Keratinocyte (primary cell): ENCODE measurements around the gene JPT1. TPM values are rescaled to one million over a fixed set of nuclear protein-coding genes. Genes with fewer than 3 reads are reported as not detected.

Experiments used
- DNase-seq: peaks from one replicate; pipeline ENCODE4 v3.0.0-alpha.2; 2011; ENCODE audit warnings: low read depth, missing footprints, low spot score
- FAIRE-seq: peaks from 2 replicates; lab custom pipeline; 2011; peaks lifted over from hg19 to GRCh38; lab: Jason Lieb, UNC
- H2AFZ ChIP-seq: 2 replicates; pipeline ENCODE4 v1.6.0; 2012; ENCODE audit warnings: low read length, control low read depth, inconsistent platforms; ENCODE audit not compliant: control insufficient read depth
- H3K27ac ChIP-seq: 2 replicates; pipeline ENCODE4 v1.5.1; 2011; ENCODE audit warnings: low read length; ENCODE audit not compliant: control insufficient read depth, insufficient read depth
- H3K27me3 ChIP-seq: 3 replicates; pipeline ENCODE4 v1.6.0; 2011; ENCODE audit warnings: low read length; ENCODE audit not compliant: control insufficient read depth, insufficient read depth; ENCODE audit errors: extremely low read depth
- H3K36me3 ChIP-seq, 2 experiments: 2 replicates in 1 of 2; 3 replicates in 1 of 2; pipeline ENCODE4 v1.5.1; 2011; ENCODE audit warnings: low read length in 2 of 2, mild to moderate bottlenecking in 1 of 2; ENCODE audit not compliant: control insufficient read depth in 2 of 2, insufficient read depth in 2 of 2; ENCODE audit errors: extremely low read depth in 1 of 2
- H3K4me1 ChIP-seq: 3 replicates; pipeline ENCODE4 v1.5.1; 2011; ENCODE audit warnings: low read length; ENCODE audit not compliant: control insufficient read depth, insufficient read depth; ENCODE audit errors: extremely low read depth
- H3K4me2 ChIP-seq: 3 replicates; pipeline ENCODE4 v1.6.0; 2011; ENCODE audit warnings: low read depth, low read length; ENCODE audit not compliant: control insufficient read depth, insufficient read depth; ENCODE audit errors: extremely low read depth
- H3K4me3 ChIP-seq, 3 experiments: fragments of 200-600 bp in 1 of 3; sonication (generic) in 1 of 3; 2 replicates in 2 of 3; 3 replicates in 1 of 3; pipeline ENCODE4 v1.5.1; 2011 to 2016; ENCODE audit warnings: low read length in 3 of 3, mild to moderate bottlenecking in 3 of 3, control low read depth in 2 of 3, inconsistent platforms in 1 of 3, low read depth in 1 of 3, mixed read lengths in 1 of 3, mixed run types in 1 of 3, moderate library complexity in 1 of 3; ENCODE audit not compliant: control insufficient read depth in 2 of 3, insufficient read depth in 2 of 3; ENCODE audit errors: extremely low read depth in 1 of 3
- H3K79me2 ChIP-seq: 2 replicates; pipeline ENCODE4 v1.6.0; 2012; ENCODE audit warnings: low read length; ENCODE audit not compliant: control insufficient read depth, insufficient read depth
- H3K9ac ChIP-seq: 3 replicates; pipeline ENCODE4 v1.6.0; 2011; ENCODE audit warnings: low read length; ENCODE audit not compliant: control insufficient read depth, insufficient read depth; ENCODE audit errors: extremely low read depth
- H3K9me1 ChIP-seq: 3 replicates; pipeline ENCODE4 v1.6.0; 2011; ENCODE audit warnings: low read length; ENCODE audit not compliant: control insufficient read depth, insufficient read depth; ENCODE audit errors: extremely low read depth
- H3K9me3 ChIP-seq: 2 replicates; pipeline ENCODE4 v1.5.1; 2012; ENCODE audit warnings: low read depth, low read length; ENCODE audit not compliant: control insufficient read depth
- H4K20me1 ChIP-seq: 3 replicates; pipeline ENCODE4 v1.6.0; 2011; ENCODE audit warnings: low read length; ENCODE audit not compliant: control insufficient read depth, insufficient read depth; ENCODE audit errors: extremely low read depth
- EZH2 ChIP-seq: IDR thresholded peaks from one replicate; pipeline ENCODE4 v1.6.1; 2012; ENCODE audit warnings: inconsistent platforms, mild to moderate bottlenecking, low read length, moderate library complexity
- dilution Hi-C: fragments of 300-500 bp; cut with MboI; formaldehyde crosslinking; loops from one replicate; pipeline ENCODE4 v1.7.0; 2020; ENCODE audit warnings: low sequenced_read_pairs; ENCODE audit not compliant: extremely low pct_ligation_motif_present
- polyA plus RNA-seq, 5 experiments: library from polyadenylated mRNA; depleted of rRNA in 3 of 5; stranded (reverse) in 3 of 5; stranded (forward) in 1 of 5; unstranded in 1 of 5; fragments of >200 nt; gene quantifications; 1 replicate in 1 of 5; 2 replicates in 3 of 5; 3 replicates in 1 of 5; pipeline versions ENCODE4 v1.2.1 to v1.2.3, GENCODE V29; 2011 to 2012; ENCODE audit warnings: missing spikeins in 2 of 5, low read depth in 1 of 5, low replicate concordance in 1 of 5
- TF ChIP-seq, protein P1 (sequence below), 3 experiments: IDR thresholded peaks in 1 of 3; conservative IDR thresholded peaks in 1 of 3; optimal IDR thresholded peaks in 1 of 3; 2 replicates in 2 of 3; 3 replicates in 1 of 3; pipeline versions ENCODE3 to v1.5.1; 2011; ENCODE audit warnings: low read length in 3 of 3, mild to moderate bottlenecking in 3 of 3, moderate library complexity in 2 of 3, control low read depth in 1 of 3, inconsistent platforms in 1 of 3; ENCODE audit not compliant: insufficient read depth in 2 of 3; ENCODE audit errors: extremely low read depth in 1 of 3

The JPT1 gene
- polyA plus RNA-seq, 1 donor (not counting 4 experiments of a cell fraction or from before 2014, with no cell fraction given), result 142 TPM

DNA sequence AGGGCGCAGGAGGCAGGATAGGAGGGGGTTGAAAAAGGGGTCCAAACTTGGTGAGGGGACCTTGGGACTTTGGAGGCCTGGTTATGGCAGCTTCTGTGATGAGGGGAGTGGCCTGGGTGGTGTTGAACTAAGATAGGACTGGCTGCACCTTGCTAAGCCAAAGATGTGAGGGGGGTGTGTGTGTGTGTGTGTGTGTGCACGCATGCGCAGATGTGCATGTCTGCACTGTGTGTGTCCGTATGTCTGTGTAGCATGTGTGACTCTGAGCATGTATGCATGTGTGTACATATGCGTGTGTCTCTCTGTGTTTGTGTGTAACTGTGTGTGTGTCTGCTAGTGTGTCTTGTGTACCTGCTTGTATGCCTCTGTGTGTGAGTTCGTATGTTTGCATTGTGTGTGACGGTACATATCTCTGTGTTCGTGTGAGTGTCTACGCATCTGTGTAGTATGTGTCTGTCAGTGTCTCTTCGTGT lies 62.4 kb downstream of the JPT1 start:
- peaks cover 57% of the 10 kb centered on the region for H3K4me1 ChIP-seq
- no peaks in the 10 kb centered on the region for H3K27me3 ChIP-seq
- peak overlapping the region; percentile 31 for H3K4me2 ChIP-seq
- no peak overlapping the region for H3K4me3 ChIP-seq
- no peak overlapping the region for H3K27ac ChIP-seq
- FAIRE-seq, result no peak
- H3K9me1 ChIP-seq, result no peaks in the 10 kb centered on the region
- no peaks in the 10 kb centered on the region for H4K20me1 ChIP-seq
- no peak overlapping the region for H2AFZ ChIP-seq
- TF ChIP-seq, protein P1, sequence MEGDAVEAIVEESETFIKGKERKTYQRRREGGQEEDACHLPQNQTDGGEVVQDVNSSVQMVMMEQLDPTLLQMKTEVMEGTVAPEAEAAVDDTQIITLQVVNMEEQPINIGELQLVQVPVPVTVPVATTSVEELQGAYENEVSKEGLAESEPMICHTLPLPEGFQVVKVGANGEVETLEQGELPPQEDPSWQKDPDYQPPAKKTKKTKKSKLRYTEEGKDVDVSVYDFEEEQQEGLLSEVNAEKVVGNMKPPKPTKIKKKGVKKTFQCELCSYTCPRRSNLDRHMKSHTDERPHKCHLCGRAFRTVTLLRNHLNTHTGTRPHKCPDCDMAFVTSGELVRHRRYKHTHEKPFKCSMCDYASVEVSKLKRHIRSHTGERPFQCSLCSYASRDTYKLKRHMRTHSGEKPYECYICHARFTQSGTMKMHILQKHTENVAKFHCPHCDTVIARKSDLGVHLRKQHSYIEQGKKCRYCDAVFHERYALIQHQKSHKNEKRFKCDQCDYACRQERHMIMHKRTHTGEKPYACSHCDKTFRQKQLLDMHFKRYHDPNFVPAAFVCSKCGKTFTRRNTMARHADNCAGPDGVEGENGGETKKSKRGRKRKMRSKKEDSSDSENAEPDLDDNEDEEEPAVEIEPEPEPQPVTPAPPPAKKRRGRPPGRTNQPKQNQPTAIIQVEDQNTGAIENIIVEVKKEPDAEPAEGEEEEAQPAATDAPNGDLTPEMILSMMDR (optimal IDR thresholded peaks at IDR 0.05 in 1 of 3, IDR thresholded peaks at IDR 0.05 in 1 of 3, conservative IDR thresholded peaks at IDR 0.05 in 1 of 3; ENCODE audit: extremely low read depth in 1 of 3, insufficient read depth in 2 of 3, low read length in 3 of 3), result no peak
- no peak for TF ChIP-seq EZH2
- H3K79me2 ChIP-seq, result no peaks in the 10 kb centered on the region
- H3K9me3 ChIP-seq, result no peaks in the 10 kb centered on the region
- dilution Hi-C loops, result no loop called here
- no peaks in the 10 kb centered on the region for H3K36me3 ChIP-seq
- H3K9ac ChIP-seq, result no peak overlapping the region
- DNase-seq, result no peak

DNA sequence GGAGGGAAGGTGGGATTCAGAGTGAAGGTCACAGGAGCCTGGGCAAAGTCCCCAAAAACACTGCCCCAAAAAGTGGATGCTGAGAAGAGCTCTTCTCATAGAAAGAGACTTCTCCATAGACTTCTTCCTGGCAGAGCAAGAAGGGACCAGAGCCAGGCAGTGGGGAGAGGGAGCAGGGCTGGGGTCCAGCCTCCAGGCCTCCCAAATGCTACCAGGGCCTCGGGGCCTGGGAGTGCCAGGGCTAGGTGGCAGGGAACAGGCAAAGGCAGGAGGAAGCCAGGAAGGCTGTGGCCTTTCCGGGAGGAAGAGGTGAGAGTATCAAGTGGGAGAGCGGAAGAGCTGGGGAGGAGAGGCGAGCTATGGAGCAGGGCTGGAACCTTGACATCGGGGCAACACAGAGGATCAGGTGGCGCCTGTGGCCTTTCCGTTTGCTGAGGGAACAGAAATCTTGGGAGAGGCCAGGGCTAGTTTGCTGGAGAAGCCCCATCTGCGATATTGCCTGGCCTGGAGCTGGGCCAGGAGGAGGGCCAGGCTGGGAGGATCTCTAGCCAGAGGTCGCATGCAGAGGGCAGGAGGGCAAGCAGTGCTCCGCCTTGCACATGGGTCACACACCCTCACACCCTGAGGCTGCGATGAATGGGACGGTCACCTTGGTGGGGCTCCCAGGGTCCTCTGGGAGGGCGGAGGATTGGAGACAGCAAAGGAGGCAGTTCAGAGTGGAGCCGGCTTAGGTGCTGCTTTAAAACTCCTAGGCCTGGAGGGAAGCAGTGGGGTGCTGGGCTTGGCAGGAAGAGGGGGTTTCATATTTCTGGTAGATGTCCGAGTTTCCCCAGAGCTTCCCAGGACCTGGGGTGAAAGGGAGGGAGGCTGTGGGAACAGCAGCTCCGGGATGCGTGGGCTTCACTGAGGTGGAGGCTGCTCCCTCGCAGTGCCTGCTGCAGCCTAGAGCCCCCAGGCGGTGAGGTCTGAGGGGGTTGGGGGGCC lies 63.1 kb downstream of the JPT1 start:
- Histone ChIP-seq H3K4me2 (peak overlapping the region; percentile 31), H3K36me3 (no peaks in the 10 kb centered on the region), H3K9me3 (no peaks in the 10 kb centered on the region), H3K4me1 (peaks cover 54% of the 10 kb centered on the region), H3K9me1 (no peaks in the 10 kb centered on the region), H2AFZ (no peak overlapping the region), H3K27me3 (no peaks in the 10 kb centered on the region), H4K20me1 (no peaks in the 10 kb centered on the region), H3K4me3 (peak overlapping the region in 1 of 3 experiments; percentile 19), H3K9ac (peak overlapping the region; percentile 44), H3K27ac (no peak overlapping the region), H3K79me2 (no peaks in the 10 kb centered on the region)
- no peak for FAIRE-seq
- TF ChIP-seq, protein P1 (optimal IDR thresholded peaks at IDR 0.05 in 1 of 3, IDR thresholded peaks at IDR 0.05 in 1 of 3, conservative IDR thresholded peaks at IDR 0.05 in 1 of 3; ENCODE audit: extremely low read depth in 1 of 3, insufficient read depth in 2 of 3, low read length in 3 of 3), result no peak
- TF ChIP-seq EZH2, result no peak
- dilution Hi-C loops, result no loop called here
- DNase-seq, result no peak
